ENCODE measurements around the gene PARVB. TPM values are rescaled to one million over a fixed set of nuclear protein-coding genes. Genes with fewer than 3 reads are reported as not detected.

Gene PARVB
- total RNA-seq, 4 donors from 2014 or later = 27.7 to 88.5 (median 41.7) TPM

DNA sequence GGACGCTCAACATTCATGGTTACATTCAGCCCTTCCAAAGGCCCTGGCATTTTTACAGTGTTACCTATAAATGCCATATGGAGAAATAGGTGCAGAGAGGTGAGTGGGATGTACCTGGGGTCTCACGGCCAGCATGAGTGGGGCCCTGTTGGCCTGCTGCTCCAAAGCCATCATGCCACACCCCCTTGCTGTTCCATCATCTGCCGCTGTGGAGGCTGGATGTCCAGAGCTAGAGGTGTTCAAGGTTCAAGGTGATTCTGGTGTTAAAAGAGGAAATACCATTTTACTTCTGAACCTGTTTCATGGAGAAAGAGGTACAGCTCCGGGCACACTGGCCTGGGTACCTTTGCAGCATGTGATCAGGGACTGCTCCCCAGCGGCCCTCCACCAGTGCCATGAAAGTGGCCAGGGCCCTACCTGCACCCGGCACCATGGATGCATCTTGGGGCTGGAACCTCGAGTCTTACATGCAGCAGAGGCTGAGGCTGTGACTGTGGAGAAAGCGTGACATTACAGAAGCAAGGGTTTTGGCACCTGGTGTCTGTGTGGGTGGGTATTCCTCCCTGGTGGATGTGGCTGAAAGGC lies 68.6 kb downstream of the PARVB start:
- TF ChIP-seq POLR2A (IDR thresholded peaks at IDR 0.05) = no peak
- TF ChIP-seq, protein P1, sequence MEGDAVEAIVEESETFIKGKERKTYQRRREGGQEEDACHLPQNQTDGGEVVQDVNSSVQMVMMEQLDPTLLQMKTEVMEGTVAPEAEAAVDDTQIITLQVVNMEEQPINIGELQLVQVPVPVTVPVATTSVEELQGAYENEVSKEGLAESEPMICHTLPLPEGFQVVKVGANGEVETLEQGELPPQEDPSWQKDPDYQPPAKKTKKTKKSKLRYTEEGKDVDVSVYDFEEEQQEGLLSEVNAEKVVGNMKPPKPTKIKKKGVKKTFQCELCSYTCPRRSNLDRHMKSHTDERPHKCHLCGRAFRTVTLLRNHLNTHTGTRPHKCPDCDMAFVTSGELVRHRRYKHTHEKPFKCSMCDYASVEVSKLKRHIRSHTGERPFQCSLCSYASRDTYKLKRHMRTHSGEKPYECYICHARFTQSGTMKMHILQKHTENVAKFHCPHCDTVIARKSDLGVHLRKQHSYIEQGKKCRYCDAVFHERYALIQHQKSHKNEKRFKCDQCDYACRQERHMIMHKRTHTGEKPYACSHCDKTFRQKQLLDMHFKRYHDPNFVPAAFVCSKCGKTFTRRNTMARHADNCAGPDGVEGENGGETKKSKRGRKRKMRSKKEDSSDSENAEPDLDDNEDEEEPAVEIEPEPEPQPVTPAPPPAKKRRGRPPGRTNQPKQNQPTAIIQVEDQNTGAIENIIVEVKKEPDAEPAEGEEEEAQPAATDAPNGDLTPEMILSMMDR (IDR thresholded peaks at IDR 0.05) = no peak
- Histone ChIP-seq H3K27me3 (no peaks in the 10 kb centered on the region), H3K4me3 (no peak overlapping the region), H3K27ac (no peak overlapping the region), H3K36me3 (no peaks in the 10 kb centered on the region), H3K9me3 (no peaks in the 10 kb centered on the region), H3K4me1 (no peaks in the 10 kb centered on the region)
- DNase-seq = no peak
- intact Hi-C loops (cut with DNase I; ENCODE audit: low total_unique reads) = no loop called here

DNA sequence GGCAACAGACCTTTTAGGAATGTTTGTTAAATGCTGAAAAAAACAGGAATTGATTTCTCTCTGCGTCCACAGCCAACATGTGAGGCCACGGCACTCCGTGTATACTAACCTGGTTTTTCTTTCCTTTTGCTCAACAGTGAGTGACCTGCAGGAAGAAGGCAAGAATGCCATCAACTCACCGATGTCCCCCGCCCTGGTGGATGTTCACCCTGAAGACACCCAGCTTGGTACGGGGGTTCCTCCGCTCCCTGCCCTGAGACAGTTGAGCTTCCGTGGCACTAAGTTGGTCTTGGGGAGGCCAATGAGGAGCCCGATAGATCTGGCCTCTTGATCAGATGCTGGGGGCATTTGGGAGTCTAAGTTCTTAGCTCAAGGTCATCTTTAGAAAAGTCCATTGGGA lies 69.7 kb downstream of the PARVB start:
- Histone ChIP-seq H3K27me3 (no peaks in the 10 kb centered on the region), H3K27ac (no peak overlapping the region), H3K36me3 (no peaks in the 10 kb centered on the region), H3K4me1 (no peaks in the 10 kb centered on the region), H3K4me3 (no peak overlapping the region), H3K9me3 (no peaks in the 10 kb centered on the region)
- TF ChIP-seq, protein P1 (IDR thresholded peaks at IDR 0.05) = no peak
- no peak for TF ChIP-seq POLR2A (IDR thresholded peaks at IDR 0.05)
- intact Hi-C loops (cut with DNase I; ENCODE audit: low total_unique reads) = no loop called here
- no peak for DNase-seq

DNA sequence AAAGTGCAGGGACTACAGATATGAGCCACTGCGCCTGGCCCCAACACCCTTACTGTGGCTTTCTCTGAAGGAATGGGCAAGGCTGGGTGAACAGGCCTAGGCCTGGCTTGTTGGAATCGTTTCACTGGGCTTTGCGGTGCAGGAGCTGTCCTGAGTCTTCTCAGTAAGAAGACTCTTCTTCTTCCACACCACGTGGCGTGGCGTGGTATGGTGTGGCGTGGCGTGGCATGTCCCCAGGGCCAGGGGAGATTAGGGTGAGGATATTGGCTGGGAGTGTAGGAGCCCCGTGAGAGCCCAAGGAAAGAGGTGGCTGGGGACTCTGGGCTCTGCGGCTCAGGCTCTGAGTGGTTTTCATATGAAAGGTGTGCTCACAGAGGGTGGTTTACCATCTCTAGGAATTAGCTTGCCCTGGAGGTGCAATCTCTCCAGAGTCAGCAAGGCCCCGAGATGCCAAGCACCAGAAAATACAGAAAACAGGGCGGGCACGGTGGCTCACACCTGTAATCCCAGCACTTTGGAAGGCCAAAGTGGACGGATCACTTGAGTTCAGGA lies 70.7 kb downstream of the PARVB start:
- H3K27ac ChIP-seq = no peak overlapping the region
- no peaks in the 10 kb centered on the region for H3K36me3 ChIP-seq
- H3K27me3 ChIP-seq = no peaks in the 10 kb centered on the region
- no peak overlapping the region for H3K4me3 ChIP-seq
- no peak for DNase-seq
- TF ChIP-seq, protein P1 (IDR thresholded peaks at IDR 0.05) = no peak
- no peak for TF ChIP-seq POLR2A (IDR thresholded peaks at IDR 0.05)
- no peaks in the 10 kb centered on the region for H3K9me3 ChIP-seq
- no peaks in the 10 kb centered on the region for H3K4me1 ChIP-seq
- intact Hi-C loops (cut with DNase I; ENCODE audit: low total_unique reads) = no loop called here

DNA sequence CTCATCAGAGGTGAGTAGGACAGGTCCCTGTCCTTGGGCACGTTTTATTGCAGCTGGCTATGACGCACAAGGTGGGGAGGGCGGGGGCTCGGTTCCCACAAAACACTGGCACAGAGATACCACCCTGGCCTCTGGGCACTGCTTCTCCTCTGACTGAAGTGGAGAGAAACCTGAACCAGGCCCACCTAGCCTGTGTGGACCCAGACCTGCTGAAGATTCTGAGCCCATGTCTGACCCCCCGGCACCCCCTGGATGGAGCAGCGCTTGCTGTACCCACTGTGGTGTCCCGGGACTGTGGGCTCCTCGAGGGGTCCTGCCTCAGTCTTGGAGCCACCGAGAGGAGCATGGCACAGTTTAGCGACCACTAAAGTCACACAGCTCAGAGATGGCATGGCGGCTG lies 72.6 kb downstream of the PARVB start:
- intact Hi-C loops (cut with DNase I; ENCODE audit: low total_unique reads) = no loop called here
- Histone ChIP-seq H3K4me3 (no peak overlapping the region), H3K27ac (no peak overlapping the region), H3K4me1 (no peaks in the 10 kb centered on the region), H3K36me3 (no peaks in the 10 kb centered on the region), H3K9me3 (no peaks in the 10 kb centered on the region), H3K27me3 (no peaks in the 10 kb centered on the region)
- no peak for DNase-seq
- TF ChIP-seq, protein P1 (IDR thresholded peaks at IDR 0.05) = no peak
- TF ChIP-seq POLR2A (IDR thresholded peaks at IDR 0.05) = no peak

DNA sequence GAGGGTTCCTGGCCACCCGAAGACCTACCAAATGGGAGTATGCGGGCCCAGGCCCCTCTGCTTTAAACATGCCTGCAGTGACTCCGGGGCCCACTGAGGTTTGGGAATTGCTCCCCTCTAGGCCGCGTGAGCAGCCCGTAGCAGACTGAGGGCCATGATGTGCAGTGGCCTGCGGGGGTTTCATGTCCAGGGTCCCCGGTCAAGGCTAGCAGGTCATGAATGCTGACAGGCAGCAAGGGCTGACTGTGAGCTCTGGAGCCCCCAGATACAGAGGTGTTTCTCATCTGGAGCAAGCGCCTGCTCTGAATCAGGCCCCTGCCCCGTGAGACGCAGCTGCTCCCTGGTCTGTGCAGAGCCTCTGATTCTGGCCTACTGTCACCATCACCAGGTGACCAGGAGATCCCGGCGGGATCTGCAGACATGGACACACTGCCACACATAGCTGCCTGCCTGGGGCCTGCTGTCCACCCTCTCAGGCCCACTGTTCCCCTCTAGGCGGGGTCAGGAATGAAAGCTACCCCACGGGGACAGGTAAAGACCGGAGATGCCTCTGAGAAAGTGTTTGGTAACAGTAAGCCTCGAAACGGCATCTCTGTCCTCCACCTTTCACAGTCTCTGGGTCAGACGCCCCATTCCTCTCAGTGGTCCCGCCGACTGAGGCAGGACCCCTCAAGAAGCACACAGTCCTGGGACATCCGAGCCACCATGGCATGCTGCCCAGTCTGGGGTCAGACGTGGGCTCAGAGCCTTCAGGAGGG lies 73.3 kb downstream of the PARVB start:
- Histone ChIP-seq H3K9me3 (no peaks in the 10 kb centered on the region), H3K36me3 (no peaks in the 10 kb centered on the region), H3K4me1 (no peaks in the 10 kb centered on the region), H3K4me3 (no peak overlapping the region), H3K27me3 (no peaks in the 10 kb centered on the region), H3K27ac (no peak overlapping the region)
- TF ChIP-seq POLR2A (IDR thresholded peaks at IDR 0.05) = no peak
- no peak for DNase-seq
- intact Hi-C loops (cut with DNase I; ENCODE audit: low total_unique reads) = no loop called here

Measured in uterus (tissue), 4 donors.